Embryonic facial prominence (tissue), 1 donor: ENCODE measurements around the gene NFYB.
"Not testable (repeated sequence)": the region's sequence is repeated elsewhere in the genome, so short reads cannot be mapped to it uniquely, and the experiment has no call there.

Experiments
- DNase-seq: peaks from one replicate; pipeline ENCODE4 v3.0.0-alpha.2; 2016; ENCODE audit errors: extremely low spot score

The NFYB gene

DNA sequence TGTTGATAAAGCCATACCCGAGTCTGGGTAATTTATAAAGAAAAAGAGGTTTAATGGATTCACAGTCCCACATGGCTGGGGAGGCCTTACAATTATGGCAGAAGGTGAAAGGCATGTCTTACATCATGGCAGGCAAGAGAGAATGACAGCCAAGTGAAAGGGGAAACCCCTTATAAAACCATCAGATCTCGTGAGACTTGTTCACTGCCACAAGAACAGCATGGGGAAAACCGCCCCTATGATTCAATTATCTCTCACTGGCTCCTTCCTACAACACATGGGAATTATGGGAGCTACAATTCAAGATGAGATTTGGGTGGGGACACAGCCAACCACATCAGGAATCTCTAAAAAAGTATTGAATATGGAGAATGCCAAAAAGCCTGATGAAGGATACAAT is 25.0 kb upstream of the NFYB start:
- DNase-seq, result not testable (repeated sequence)

GRCh38 chr12:104155711-104156555 is 17.9 kb upstream of the NFYB start:
- DNase-seq, result no peak

DNA sequence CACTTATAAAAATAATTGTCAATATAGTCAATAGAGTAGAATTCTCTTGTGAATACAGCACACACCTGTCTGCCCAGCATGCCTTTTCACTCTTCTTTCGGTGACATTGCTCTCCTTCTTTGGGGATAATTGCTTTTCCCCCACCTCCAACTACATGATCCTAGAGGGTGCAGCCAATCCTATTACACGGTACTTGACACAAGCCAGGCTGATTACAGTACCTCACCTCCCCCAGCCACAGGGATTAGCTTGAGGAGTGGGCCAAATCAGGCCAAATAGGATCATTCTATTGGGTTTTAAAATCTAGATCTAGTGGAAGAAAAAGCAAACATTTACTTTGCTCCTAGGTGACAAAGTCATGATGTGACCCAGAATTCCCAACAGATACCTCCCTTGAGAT is 16.8 kb upstream of the NFYB start:
- DNase-seq, result no peak

GRCh38 chr12:104154286-104154685 is 16.3 kb upstream of the NFYB start:
- DNase-seq, result no peak

GRCh38 chr12:104152685-104153241 is 14.8 kb upstream of the NFYB start:
- no peak for DNase-seq

- no peak for DNase-seq
Measured at GRCh38 chr12:104150416-104150815, 12.4 kb upstream of the NFYB start.

- DNase-seq, result no peak
Measured at GRCh38 chr12:104147346-104147745, 9.3 kb upstream of the NFYB start.

- no peak for DNase-seq
Measured at GRCh38 chr12:104143918-104144317, 5.9 kb upstream of the NFYB start.

GRCh38 chr12:104143002-104143401 is 5.0 kb upstream of the NFYB start:
- DNase-seq, result no peak

DNA sequence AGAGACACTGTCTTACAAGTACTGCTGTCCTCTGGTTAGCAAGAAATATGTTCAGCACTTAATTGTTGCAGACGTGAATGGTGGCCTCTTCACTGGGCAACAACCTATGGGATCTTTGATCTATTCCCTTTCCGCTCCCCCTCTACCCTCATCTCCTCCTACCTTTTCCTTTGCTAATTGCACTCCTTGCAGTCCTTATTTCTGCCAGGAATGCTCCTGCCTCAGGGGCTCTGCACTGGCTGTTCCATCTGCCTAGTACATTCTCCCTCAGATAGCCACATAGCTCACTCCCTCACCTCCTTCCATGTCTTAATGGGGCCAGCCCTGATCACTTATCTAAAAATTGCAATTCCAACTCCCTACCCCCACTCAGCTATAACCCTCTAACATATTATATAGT is 4.5 kb upstream of the NFYB start:
- no peak for DNase-seq

GRCh38 chr12:104138797-104139152 is 765 bp upstream of the NFYB start:
- DNase-seq, result no peak

- DNase-seq, result peak; percentile 9
Measured at GRCh38 chr12:104137001-104137901, 759 bp downstream of the NFYB start.

GRCh38 chr12:104136577-104136976 is 1.4 kb downstream of the NFYB start:
- no peak for DNase-seq

DNA sequence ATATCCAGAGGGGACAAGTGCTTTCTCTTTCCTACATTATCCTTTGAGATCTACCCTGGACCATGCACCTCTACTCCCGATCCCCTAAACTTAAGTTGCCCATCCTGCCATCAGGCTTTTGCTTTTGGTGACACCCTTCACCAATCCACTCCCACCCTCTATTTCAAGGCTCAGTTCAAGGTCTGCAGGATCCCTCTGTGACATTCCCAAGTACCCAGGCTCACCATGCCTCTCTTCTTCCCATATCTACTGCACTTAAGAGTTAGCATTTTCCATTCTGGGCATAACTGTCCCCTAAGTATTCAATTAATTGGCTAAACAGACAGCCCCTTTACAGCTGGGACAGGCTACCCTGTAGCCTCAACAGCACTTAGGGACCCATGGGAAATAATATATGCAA is 3.1 kb downstream of the NFYB start:
- DNase-seq, result no peak

DNA sequence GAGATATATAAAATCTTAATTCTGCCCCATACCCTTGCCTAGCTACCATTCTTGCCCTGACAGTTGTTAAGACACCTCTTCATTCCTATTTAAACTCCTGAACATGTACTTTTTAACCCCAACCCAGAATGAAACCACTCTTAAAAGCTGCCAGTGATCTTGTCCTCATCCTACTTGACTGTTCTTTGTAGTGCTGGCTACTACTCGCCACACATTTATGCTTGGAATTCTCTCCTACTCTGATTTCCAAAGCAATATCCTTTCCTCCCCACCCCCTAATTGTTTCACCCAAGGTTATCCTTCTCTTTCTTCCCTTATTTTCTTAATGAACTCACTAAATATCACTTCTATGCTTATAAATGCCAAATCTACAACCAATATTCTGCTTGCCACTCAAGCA is 4.1 kb downstream of the NFYB start:
- DNase-seq, result no peak

DNA sequence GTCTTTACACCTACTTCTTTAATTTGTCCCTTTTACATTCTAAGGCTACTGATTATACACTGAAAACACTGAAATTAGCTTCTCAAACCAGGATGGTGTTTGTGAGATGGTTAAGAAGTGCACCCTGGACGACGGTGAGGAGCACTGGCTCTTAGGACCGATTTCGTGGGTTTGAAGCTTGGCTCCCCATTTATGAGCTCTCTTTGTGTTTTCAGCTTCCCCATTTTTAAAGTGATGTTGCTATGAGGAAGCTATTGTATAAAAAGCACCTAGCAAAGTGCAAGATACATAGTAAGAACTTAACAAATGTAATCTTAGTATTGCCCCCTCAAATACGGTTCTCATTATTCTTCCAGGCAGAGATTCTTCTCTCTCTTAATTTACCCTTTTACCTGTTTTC is 4.7 kb downstream of the NFYB start:
- no peak for DNase-seq

- DNase-seq, result no peak
Measured at GRCh38 chr12:104132351-104132956, 5.6 kb downstream of the NFYB start.

- DNase-seq, result no peak
Measured at GRCh38 chr12:104131609-104132008, 6.4 kb downstream of the NFYB start.

DNA sequence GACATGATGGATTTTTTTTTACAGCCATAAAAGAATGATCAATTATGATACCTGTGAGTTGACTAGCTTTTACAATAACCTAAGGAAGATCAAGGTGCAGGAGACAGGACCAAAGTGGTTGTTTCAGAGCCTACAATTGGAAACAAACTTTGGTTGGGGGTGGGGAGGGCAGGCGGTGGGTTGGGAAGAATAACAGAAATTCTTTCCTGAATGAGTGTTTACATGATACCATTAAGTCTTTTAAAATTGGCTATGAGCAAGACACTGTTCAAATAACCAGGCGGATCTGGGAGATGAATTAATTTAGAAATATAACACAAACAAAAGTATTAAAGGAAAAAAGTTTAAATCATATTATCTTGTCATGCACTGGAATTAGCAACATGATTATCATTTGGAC is 7.2 kb downstream of the NFYB start:
- no peak for DNase-seq

- no peak for DNase-seq
Measured at GRCh38 chr12:104126548-104126947, 11.5 kb downstream of the NFYB start.

DNA sequence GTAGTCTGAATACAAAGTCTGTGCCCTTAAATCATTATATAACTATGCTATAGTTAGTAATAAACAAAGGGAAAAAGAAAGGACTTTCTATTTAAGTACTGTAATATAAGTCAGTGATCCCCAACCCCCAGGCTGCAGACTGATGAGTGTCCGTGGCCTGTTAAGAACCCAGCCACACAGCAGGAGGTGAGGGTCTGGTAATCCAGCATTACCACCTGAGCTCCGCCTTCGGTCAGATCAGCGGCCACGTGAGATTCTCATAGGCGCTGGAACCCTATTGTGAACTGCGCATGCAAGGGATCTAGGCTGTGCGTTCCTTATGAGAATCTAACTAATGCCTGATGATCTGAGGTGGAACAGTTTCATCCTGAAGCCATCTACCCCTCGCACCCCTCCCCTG is 15.7 kb downstream of the NFYB start:
- no peak for DNase-seq

DNA sequence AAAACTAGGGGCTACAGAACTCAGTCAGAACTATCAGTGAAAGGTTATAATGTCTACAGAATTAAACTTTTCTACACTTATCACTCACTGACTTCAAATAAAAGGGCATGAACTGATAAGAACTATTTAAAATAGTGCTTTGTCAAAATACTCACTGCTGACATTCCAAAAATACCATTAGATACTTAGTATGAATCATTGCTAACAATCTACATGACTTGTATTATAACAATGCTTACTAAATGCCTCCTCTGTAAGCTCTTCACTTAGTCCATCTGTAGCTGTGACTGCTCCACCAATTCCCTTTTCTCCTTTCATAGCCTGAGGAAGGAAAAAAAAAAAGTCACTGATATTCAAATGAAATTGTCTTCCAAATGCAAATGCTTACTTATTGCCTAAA is 17.0 kb downstream of the NFYB start:
- no peak for DNase-seq
